T-cell (primary cell): ENCODE results near the gene GKAP1. TPM values are rescaled to one million over a fixed set of nuclear protein-coding genes. Genes with fewer than 3 reads are reported as not detected.

ENCODE experiments used
- ATAC-seq, 4 experiments: fragments of 200-7000 bp in 3 of 4; fragments of 150-1000 bp in 1 of 4; cut with Tn5 transposase; replicated peaks in 1 of 4; 1 replicate in 3 of 4; 2 replicates in 1 of 4; pipeline ENCODE4 v1.10.0; 2021; ENCODE audit warnings: moderate library complexity in 3 of 4, mild to moderate bottlenecking in 2 of 4, moderate number of reproducible peaks in 1 of 4
- CTCF ChIA-PET, 2 donors: fragments of 300-600 bp; sonication (Branson Sonifier 250); formaldehyde crosslinking; loops; one replicate each; lab custom pipeline; 2022; ENCODE audit warnings: antibody characterized with exemption in 2 of 2; lab: Charles Lee
- POLR2A ChIA-PET, 2 donors: fragments of 300-600 bp; sonication (Branson Sonifier 250); formaldehyde crosslinking; loops; one replicate each; lab custom pipeline; 2022; ENCODE audit warnings: antibody characterized with exemption in 2 of 2; lab: Charles Lee
- DNase-seq, 35 experiments: peaks; one replicate each; pipeline versions ENCODE4 v3.0.0 to v3.0.0-alpha.2; 2013 to 2023
- H3K27ac ChIP-seq: one replicate; pipeline ENCODE4 v1.5.1; 2013; ENCODE audit warnings: low read length
- H3K27me3 ChIP-seq, 2 experiments: replicated peaks in 1 of 2; 1 replicate in 1 of 2; 2 replicates in 1 of 2; pipeline versions ENCODE4 v1.6.1 to v1.7.0; 2013; ENCODE audit warnings: low read length in 1 of 2, mixed read lengths in 1 of 2; ENCODE audit not compliant: control insufficient read depth in 2 of 2, insufficient read depth in 2 of 2; ENCODE audit errors: extremely low read depth in 1 of 2
- H3K36me3 ChIP-seq, 2 donors: 1 replicate in 1 of 2; 2 replicates in 1 of 2; pipeline versions ENCODE4 v1.6.1 to v1.7.0; 2013; ENCODE audit warnings: low read length in 1 of 2; ENCODE audit not compliant: control insufficient read depth in 2 of 2, insufficient read depth in 1 of 2; ENCODE audit errors: extremely low read depth in 1 of 2
- H3K4me1 ChIP-seq, 2 experiments: 1 replicate in 1 of 2; 2 replicates in 1 of 2; pipeline versions ENCODE4 v1.6.1 to v1.7.0; 2013; ENCODE audit warnings: low read length in 2 of 2, mixed read lengths in 1 of 2; ENCODE audit not compliant: insufficient read depth in 2 of 2, control insufficient read depth in 1 of 2; ENCODE audit errors: extremely low read depth in 1 of 2
- H3K4me3 ChIP-seq, 2 donors: 1 replicate in 1 of 2; 2 replicates in 1 of 2; pipeline versions ENCODE4 v1.5.1 to v1.7.0; 2013; ENCODE audit warnings: mild to moderate bottlenecking in 2 of 2, low read length in 1 of 2, moderate library complexity in 1 of 2; ENCODE audit not compliant: control insufficient read depth in 1 of 2; ENCODE audit errors: extremely low read depth in 1 of 2
- H3K9me3 ChIP-seq: 2 replicates; pipeline ENCODE4 v1.7.0; 2013
- H3K27ac Mint-ChIP-seq, 2 donors: one replicate each; pipeline ENCODE4 v1.8.0; 2020 to 2021; ENCODE audit warnings: mild to moderate bottlenecking in 2 of 2, mixed read lengths in 2 of 2
- H3K27me3 Mint-ChIP-seq, 2 donors: one replicate each; pipeline ENCODE4 v1.8.0; 2021 to 2022; ENCODE audit warnings: mixed read lengths in 2 of 2
- H3K36me3 Mint-ChIP-seq: one replicate; pipeline ENCODE4 v1.8.0; 2021; ENCODE audit warnings: mixed read lengths
- H3K4me1 Mint-ChIP-seq, 3 donors: one replicate each; pipeline ENCODE4 v1.8.0; 2020 to 2022; ENCODE audit warnings: mixed read lengths in 3 of 3, mild to moderate bottlenecking in 1 of 3
- H3K4me3 Mint-ChIP-seq, 3 donors: one replicate each; pipeline ENCODE4 v1.8.0; 2020 to 2022; ENCODE audit warnings: mild to moderate bottlenecking in 3 of 3, mixed read lengths in 3 of 3, moderate library complexity in 3 of 3
- H3K9me3 Mint-ChIP-seq, 3 donors: one replicate each; pipeline ENCODE4 v1.8.0; 2020 to 2022; ENCODE audit warnings: mixed read lengths in 3 of 3
- WGBS: methylation state at CpG from one replicate; pipeline ENCODE4 v1.1.5; 2013; ENCODE audit warnings: missing lambda C conversion rate; ENCODE audit not compliant: insufficient coverage; 5-methylcytosine and 5-hydroxymethylcytosine counted together
- total RNA-seq, 35 experiments: library from RNA in 6 of 35; stranded (reverse) in 6 of 35; fragments of 120-200 nt in 1 of 35; gene quantifications; one replicate each; pipeline versions ENCODE4 v1.2.1 to v1.2.4 and lab custom pipeline; 2013 to 2026

The GKAP1 gene
- total RNA-seq, 5 donors from 2014 or later (not counting 1 experiment from before 2014, with no cell fraction given) = 9.6 to 11.4 (median 9.9) TPM

DNA sequence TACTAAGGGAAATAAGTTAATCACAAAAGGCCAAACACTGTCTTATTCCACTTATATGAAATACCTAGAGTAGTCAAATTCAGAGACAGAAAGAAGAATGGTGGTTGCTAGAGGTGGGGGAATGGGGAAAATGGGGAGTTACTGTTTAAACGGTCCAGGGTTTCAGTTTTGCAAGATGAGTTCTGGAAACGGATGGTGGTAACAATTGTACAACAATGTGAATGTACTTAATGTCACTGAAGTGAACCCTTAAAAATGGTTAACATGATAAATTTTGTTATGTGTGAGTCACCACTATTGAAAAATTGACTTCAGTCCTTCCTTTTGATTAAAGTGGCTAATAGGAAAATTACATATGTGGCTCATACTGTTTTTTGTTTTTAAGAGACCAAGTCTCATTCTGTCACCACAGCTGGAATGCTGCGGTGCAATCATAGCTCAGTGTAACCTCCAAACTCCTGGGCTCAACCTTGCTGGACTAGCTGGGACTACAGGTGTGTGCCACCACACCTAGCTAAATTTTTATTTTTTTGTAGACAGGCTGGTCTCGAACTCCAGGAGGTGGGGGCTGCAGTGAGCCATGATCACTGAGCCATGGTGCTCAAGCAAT is 118.5 kb downstream of the GKAP1 start:
- Histone ChIP-seq H3K4me3 (no peak overlapping the region), H3K4me1 (peaks cover 25 to 37% of the 10 kb centered on the region in 2 experiments), H3K27ac (no peak overlapping the region), H3K27me3 (no peaks in the 10 kb centered on the region), H3K36me3 (no peaks in the 10 kb centered on the region), H3K9me3 (no peaks in the 10 kb centered on the region)
- peak overlapping the region in 1 of 3 donors; percentile 48 for H3K4me3 Mint-ChIP-seq
- CTCF ChIA-PET = interaction anchor here (0.9 to 1.5 kb wide), 3 partner anchors 10 to 11 kb away, joined by 3 to 4 read pairs (median 3); no protein-coding TSS in a partner anchor
- peak overlapping the region in 1 of 2 donors; percentile 12 for H3K27ac Mint-ChIP-seq
- ATAC-seq (no peak), DNase-seq (no peak)
- H3K9me3 Mint-ChIP-seq = no peaks in the 10 kb centered on the region
- no peaks in the 10 kb centered on the region for H3K27me3 Mint-ChIP-seq
- POLR2A ChIA-PET = interaction anchor here (0.6 to 1.4 kb wide), 2 partner anchors 8 to 10 kb away, joined by 3 to 5 read pairs; partner anchors contain the start of gene UBQLN1 (in 1 of the 2)
- WGBS = 20% methylated on average over 3 of the region's 4 CpGs
- H3K4me1 Mint-ChIP-seq = peaks cover 72 to 84% (median 83%) of the 10 kb centered on the region in 3 donors
- peaks cover 5% of the 10 kb centered on the region for H3K36me3 Mint-ChIP-seq

DNA sequence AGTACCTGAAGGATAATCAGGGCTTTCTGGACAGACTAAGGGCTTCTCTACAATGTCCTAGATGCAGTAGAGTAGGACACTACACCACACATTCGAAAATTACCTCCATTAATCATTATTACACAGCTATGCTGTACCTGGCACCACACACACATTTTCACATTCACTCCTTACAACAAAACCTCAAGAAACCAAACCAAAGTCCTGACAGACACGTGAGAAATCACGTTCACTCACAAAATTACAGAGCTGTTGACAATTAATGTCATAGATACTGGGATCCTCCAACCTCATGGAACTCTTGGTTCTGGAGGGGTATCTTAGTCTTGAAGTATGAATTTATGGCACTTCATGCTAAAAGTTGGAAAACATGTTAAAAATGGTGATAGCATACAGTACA is 126.1 kb downstream of the GKAP1 start:
- 71% methylated on average over 1 of the region's 3 CpGs for WGBS
- Histone ChIP-seq H3K4me1 (peaks cover 16 to 21% of the 10 kb centered on the region in 2 experiments), H3K36me3 (no peaks in the 10 kb centered on the region), H3K4me3 (no peak overlapping the region), H3K9me3 (no peaks in the 10 kb centered on the region), H3K27ac (no peak overlapping the region), H3K27me3 (no peaks in the 10 kb centered on the region)
- Mint-ChIP-seq H3K36me3 (peaks cover 3% of the 10 kb centered on the region), H3K9me3 (no peaks in the 10 kb centered on the region), H3K4me3 (peak overlapping the region in 1 of 3 donors; percentile 35), H3K27me3 (no peaks in the 10 kb centered on the region), H3K4me1 (peaks cover 82 to 87% (median 86%) of the 10 kb centered on the region in 3 donors), H3K27ac (peak overlapping the region in 1 of 2 donors; percentile 60)
- DNase-seq (no peak), ATAC-seq (no peak)
- ChIA-PET POLR2A (interaction anchor here in 1 of 2 donors (0.7 kb wide), 1 partner anchor 13 kb away, joined by 3 read pairs; no protein-coding TSS in a partner anchor), CTCF (interaction anchor here in 1 of 2 donors (0.6 kb wide), 1 partner anchor 27 kb away, joined by 3 read pairs; no protein-coding TSS in a partner anchor)

Other genes starting within 250 kb of the GKAP1 start
- 10 to 100 TPM in 2 of 5 donors, 1 to 10 TPM in 3; 7.0 to 13.5 (median 9.2) TPM for gene IDNK, start 194.6 kb downstream of the GKAP1 start, total RNA-seq
- 100 to 1,000 TPM in 4 of 5 donors, 10 to 100 TPM in 1; 98.1 to 141 (median 105) TPM for gene UBQLN1, start 109.8 kb downstream of the GKAP1 start, total RNA-seq
- gene KIF27, start 103.7 kb upstream of the GKAP1 start, total RNA-seq = 1 to 10 TPM; 3.3 to 5.6 (median 4.5) TPM
- gene HNRNPK, start 162.4 kb upstream of the GKAP1 start, total RNA-seq = 100 to 1,000 TPM; 459 to 671 (median 508) TPM
- 1 to 10 TPM; 2.3 to 6.9 (median 5.3) TPM for gene RMI1, start 163.0 kb upstream of the GKAP1 start, total RNA-seq